HepG2 (cell line): ENCODE measurements around the gene NT5C. TPM values are rescaled to one million over a fixed set of nuclear protein-coding genes. Genes with fewer than 3 reads are reported as not detected.

ENCODE experiments used
- CCDC6 ChIP-seq: sonication (generic); formaldehyde crosslinking; IDR thresholded peaks from 2 replicates; pipeline ENCODE4 v1.8.1; 2022; ENCODE audit warnings: mild to moderate bottlenecking, missing genetic modification reagents, moderate library complexity
- EP300 ChIP-seq, 3 experiments: sonication (generic) in 1 of 3; formaldehyde crosslinking in 1 of 3; IDR thresholded peaks; 2 replicates each; pipeline versions ENCODE4 v1.5.1 to v1.6.1; 2011 to 2020; ENCODE audit warnings: low read depth in 2 of 3, low read length in 2 of 3, borderline replicate concordance in 1 of 3, improper control_type of control experiment in 1 of 3, mild to moderate bottlenecking in 1 of 3, missing genetic modification reagents in 1 of 3, moderate library complexity in 1 of 3
- HMGA1 ChIP-seq: sonication (generic); formaldehyde crosslinking; conservative IDR thresholded peaks from 2 replicates; pipeline ENCODE4 v1.4.0; 2020; ENCODE audit warnings: missing genetic modification reagents
- JUND ChIP-seq: sonication (generic); formaldehyde crosslinking; IDR thresholded peaks from 2 replicates; pipeline ENCODE4 v1.8.0; 2022; ENCODE audit warnings: mild to moderate bottlenecking, missing genetic modification reagents
- KLF16 ChIP-seq, 2 experiments: sonication (generic) in 1 of 2; formaldehyde crosslinking in 1 of 2; IDR thresholded peaks; 2 replicates each; pipeline versions ENCODE4 v1.6.1 to v1.8.0; 2016 to 2023; ENCODE audit warnings: missing genetic modification reagents in 2 of 2, missing compliant biosample characterization in 1 of 2
- LCORL ChIP-seq, 2 experiments: fragments of 450-650 bp in 1 of 2; sonication (generic) in 1 of 2; formaldehyde crosslinking in 1 of 2; IDR thresholded peaks; 2 replicates each; pipeline versions ENCODE4 v1.5.0 to v1.6.1; 2017 to 2020; ENCODE audit warnings: antibody characterized with exemption in 1 of 2, missing genetic modification reagents in 1 of 2
- MEIS1 ChIP-seq: sonication (generic); formaldehyde crosslinking; IDR thresholded peaks from 2 replicates; pipeline ENCODE4 v1.9.0; 2021; ENCODE audit warnings: mild to moderate bottlenecking, missing genetic modification reagents, moderate library complexity, borderline replicate concordance
- MIER3 ChIP-seq: IDR thresholded peaks from 2 replicates; pipeline ENCODE4 v1.6.1; 2016; ENCODE audit warnings: missing compliant biosample characterization, borderline replicate concordance
- MXD4 ChIP-seq: IDR thresholded peaks from 2 replicates; pipeline ENCODE4 v1.6.1; 2016; ENCODE audit warnings: mild to moderate bottlenecking, missing biosample characterization, missing genetic modification reagents
- SMAD9 ChIP-seq: sonication (generic); formaldehyde crosslinking; IDR thresholded peaks from 2 replicates; pipeline ENCODE4 v1.5.1; 2020; ENCODE audit warnings: mild to moderate bottlenecking, missing genetic modification reagents
- TARDBP ChIP-seq: sonication (generic); formaldehyde crosslinking; IDR thresholded peaks from 2 replicates; pipeline ENCODE4 v1.8.0; 2022; ENCODE audit warnings: mild to moderate bottlenecking, missing genetic modification reagents
- TBX2 ChIP-seq: sonication (generic); formaldehyde crosslinking; IDR thresholded peaks from 2 replicates; pipeline ENCODE4 v1.5.0; 2020; ENCODE audit warnings: missing genetic modification reagents, mild to moderate bottlenecking, borderline replicate concordance
- ZNF317 ChIP-seq: sonication (generic); formaldehyde crosslinking; IDR thresholded peaks from 2 replicates; pipeline ENCODE4 v1.5.0; 2020; ENCODE audit warnings: mild to moderate bottlenecking, missing genetic modification reagents
- ZNF33A ChIP-seq: sonication (generic); formaldehyde crosslinking; IDR thresholded peaks from 2 replicates; pipeline ENCODE4 v1.5.1; 2020; ENCODE audit warnings: missing genetic modification reagents, mild to moderate bottlenecking, moderate library complexity, borderline replicate concordance
- ZNF430 ChIP-seq: sonication (generic); formaldehyde crosslinking; IDR thresholded peaks from 2 replicates; pipeline ENCODE4 v1.9.0; 2021; ENCODE audit warnings: mild to moderate bottlenecking, missing genetic modification reagents
- ZNF644 ChIP-seq: IDR thresholded peaks from 2 replicates; pipeline ENCODE4 v1.6.1; 2016; ENCODE audit warnings: low read depth
- ZNF788 ChIP-seq: sonication (generic); formaldehyde crosslinking; IDR thresholded peaks from 2 replicates; pipeline ENCODE4 v1.5.0; 2020; ENCODE audit warnings: mild to moderate bottlenecking, missing genetic modification reagents, borderline replicate concordance
- ZNF790 ChIP-seq: sonication (generic); formaldehyde crosslinking; IDR thresholded peaks from 2 replicates; pipeline ENCODE4 v1.8.0; 2022; ENCODE audit warnings: missing genetic modification reagents, mild to moderate bottlenecking, borderline replicate concordance
- polyA plus RNA-seq, 8 experiments: library from polyadenylated mRNA; depleted of rRNA in 3 of 8; stranded (reverse) in 7 of 8; unstranded in 1 of 8; fragments of >200 nt; fragmentation: Illumina TruSeq in 4 of 8; extraction: Trizol in 4 of 8; gene quantifications; 2 replicates each; pipeline versions ENCODE4 v1.2.1 to v1.2.3, GENCODE V29; 2011 to 2016; ENCODE audit warnings: low read depth in 4 of 8, missing spikeins in 1 of 8, mixed read lengths in 1 of 8; ENCODE audit not compliant: insufficient read depth in 1 of 8
- total RNA-seq, 5 experiments: library from RNA; depleted of rRNA; stranded (reverse); fragments of >200 nt; fragmentation: Illumina TruSeq; extraction: Trizol; gene quantifications; 2 replicates each; pipeline ENCODE4 v1.2.3, GENCODE V29; 2016; ENCODE audit warnings: low read depth in 1 of 5
- TF ChIP-seq, protein P1 (sequence below): sonication (generic); formaldehyde crosslinking; IDR thresholded peaks from 2 replicates; pipeline ENCODE4 v1.8.1; 2023; ENCODE audit warnings: mild to moderate bottlenecking, inconsistent platforms, moderate library complexity, missing genetic modification reagents, borderline replicate concordance
- TF ChIP-seq, protein P2 (sequence below): IDR thresholded peaks from 2 replicates; pipeline ENCODE4 v1.6.1; 2016; ENCODE audit warnings: missing genetic modification reagents, missing compliant biosample characterization
- TF ChIP-seq, protein P3 (sequence below): sonication (generic); formaldehyde crosslinking; IDR thresholded peaks from 2 replicates; pipeline ENCODE4 v1.8.1; 2023; ENCODE audit warnings: missing genetic modification reagents, inconsistent platforms, borderline replicate concordance

NT5C gene
- total and polyA plus RNA-seq, 2 of the 13 experiments (the other 11 are each of a cell fraction or from before 2014, with no cell fraction given): 42.8 to 48.6 TPM

DNA sequence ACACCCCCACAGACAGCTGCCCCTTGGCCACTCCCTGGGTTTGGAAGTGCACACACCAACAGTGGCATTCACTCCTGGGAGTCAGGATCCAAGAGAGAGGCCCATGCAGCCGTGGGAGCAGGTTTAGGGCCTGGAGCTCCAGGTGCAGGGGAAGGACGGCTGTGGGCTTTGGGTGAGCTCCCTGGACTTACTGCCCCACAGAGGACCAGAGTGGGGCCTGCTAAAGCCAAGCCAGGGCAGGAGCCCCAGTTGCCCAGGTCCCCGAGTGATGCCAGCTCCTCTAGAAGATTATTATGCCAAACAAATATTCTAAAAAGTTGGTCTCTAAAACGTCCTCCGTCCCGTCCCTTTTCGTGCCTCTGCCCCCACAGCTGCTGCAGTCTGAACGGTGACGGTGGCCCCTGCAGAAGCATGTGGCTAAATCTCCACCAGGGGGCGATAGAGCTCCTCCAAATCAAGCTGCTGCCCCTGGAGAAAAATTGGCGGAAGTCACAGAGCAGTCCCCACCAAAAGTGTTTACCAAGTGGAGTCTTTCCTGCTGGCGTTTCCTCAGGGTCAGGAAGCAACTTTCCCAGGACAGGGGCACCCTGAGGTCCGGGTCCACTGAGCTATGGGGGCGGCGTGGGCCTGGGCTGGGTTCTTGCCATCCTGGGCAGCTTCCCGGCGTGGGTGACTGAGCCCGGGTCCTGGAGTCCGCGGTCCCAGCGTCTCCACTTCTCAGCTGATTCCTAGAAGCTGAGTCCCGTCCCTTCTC, 17.6 kb downstream of the NT5C start (continued):
- TF ChIP-seq EP300 (IDR thresholded peaks at IDR 0.05; ENCODE audit: low read depth in 2 of 2, low read length in 2 of 2) (0 out of 4 replicates have a peak, but pooled peaks of 1 of the 2 experiments have one; percentile 12), EP300 (CRISPR knock-in tag; IDR thresholded peaks at IDR 0.05; ENCODE audit: borderline replicate concordance) (peak; percentile 55; the same call in 1 of the 2 replicates), HMGA1 (CRISPR knock-in tag) (no peak), ZNF317 (CRISPR knock-in tag) (0 out of 2 replicates have a peak, but pooled peaks have one; percentile 39), MIER3 (CRISPR knock-in tag) (no peak), MXD4 (CRISPR knock-in tag) (peak; percentile 46), LCORL (IDR thresholded peaks at IDR 0.05) (no peak), LCORL (CRISPR knock-in tag; IDR thresholded peaks at IDR 0.05) (peak; percentile 80; the same call in 1 of the 2 replicates), ZNF33A (CRISPR knock-in tag) (no peak), TARDBP (CRISPR knock-in tag) (0 out of 2 replicates have a peak, but pooled peaks have one; percentile 30), ZNF430 (CRISPR knock-in tag) (0 out of 2 replicates have a peak, but pooled peaks have one; percentile 41), SMAD9 (no peak), ZNF644 (CRISPR knock-in tag) (no peak), ZNF788 (CRISPR knock-in tag) (peak; percentile 60; the same call in 1 of the 2 replicates), TBX2 (CRISPR knock-in tag) (peak; percentile 42; the same call in 1 of the 2 replicates), KLF16 (CRISPR knock-in tag; IDR thresholded peaks at IDR 0.05) (peak in 1 of 2 experiments; percentile 59; a peak in 1 of 4 replicates), MEIS1 (CRISPR knock-in tag) (peak; percentile 77; the same call in 1 of the 2 replicates), JUND (CRISPR knock-in tag) (no peak), ZNF790 (CRISPR knock-in tag) (no peak), CCDC6 (CRISPR knock-in tag) (no peak)
- TF ChIP-seq, protein P1, sequence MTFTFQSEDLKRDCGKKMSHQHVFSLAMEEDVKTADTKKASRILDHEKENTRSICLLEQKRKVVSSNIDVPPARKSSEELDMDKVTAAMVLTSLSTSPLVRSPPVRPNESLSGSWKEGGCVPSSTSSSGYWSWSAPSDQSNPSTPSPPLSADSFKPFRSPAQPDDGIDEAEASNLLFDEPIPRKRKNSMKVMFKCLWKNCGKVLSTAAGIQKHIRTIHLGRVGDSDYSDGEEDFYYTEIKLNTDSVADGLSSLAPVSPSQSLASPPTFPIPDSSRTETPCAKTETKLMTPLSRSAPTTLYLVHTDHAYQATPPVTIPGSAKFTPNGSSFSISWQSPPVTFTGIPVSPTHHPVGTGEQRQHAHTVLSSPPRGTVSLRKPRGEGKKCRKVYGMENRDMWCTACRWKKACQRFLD (CRISPR knock-in tag): no peak
- TF ChIP-seq, protein P2, sequence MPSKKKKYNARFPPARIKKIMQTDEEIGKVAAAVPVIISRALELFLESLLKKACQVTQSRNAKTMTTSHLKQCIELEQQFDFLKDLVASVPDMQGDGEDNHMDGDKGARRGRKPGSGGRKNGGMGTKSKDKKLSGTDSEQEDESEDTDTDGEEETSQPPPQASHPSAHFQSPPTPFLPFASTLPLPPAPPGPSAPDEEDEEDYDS (CRISPR knock-in tag): 0 out of 2 replicates have a peak, but pooled peaks have one; percentile 36
- TF ChIP-seq, protein P3, sequence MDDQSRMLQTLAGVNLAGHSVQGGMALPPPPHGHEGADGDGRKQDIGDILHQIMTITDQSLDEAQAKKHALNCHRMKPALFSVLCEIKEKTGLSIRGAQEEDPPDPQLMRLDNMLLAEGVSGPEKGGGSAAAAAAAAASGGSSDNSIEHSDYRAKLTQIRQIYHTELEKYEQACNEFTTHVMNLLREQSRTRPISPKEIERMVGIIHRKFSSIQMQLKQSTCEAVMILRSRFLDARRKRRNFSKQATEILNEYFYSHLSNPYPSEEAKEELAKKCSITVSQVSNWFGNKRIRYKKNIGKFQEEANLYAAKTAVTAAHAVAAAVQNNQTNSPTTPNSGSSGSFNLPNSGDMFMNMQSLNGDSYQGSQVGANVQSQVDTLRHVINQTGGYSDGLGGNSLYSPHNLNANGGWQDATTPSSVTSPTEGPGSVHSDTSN: no peak
